Activated naive CD8-positive, alpha-beta T cell (primary cell): ENCODE results near the gene ZNF141.
"Not testable (repeated sequence)": the region's sequence is repeated elsewhere in the genome, so short reads cannot be mapped to it uniquely, and the experiment has no call there.

Source experiments
- H3K27ac Mint-ChIP-seq: one replicate; pipeline ENCODE4 v1.8.0; 2021; ENCODE audit warnings: mixed read lengths
- H3K27me3 Mint-ChIP-seq: one replicate; pipeline ENCODE4 v1.8.0; 2021; ENCODE audit warnings: mixed read lengths
- H3K36me3 Mint-ChIP-seq: one replicate; pipeline ENCODE4 v1.8.0; 2021; ENCODE audit warnings: mixed read lengths
- H3K4me1 Mint-ChIP-seq: one replicate; pipeline ENCODE4 v1.8.0; 2021; ENCODE audit warnings: low read depth, mixed read lengths
- H3K4me3 Mint-ChIP-seq: one replicate; pipeline ENCODE4 v1.8.0; 2021; ENCODE audit warnings: mild to moderate bottlenecking, mixed read lengths
- H3K9me3 Mint-ChIP-seq: one replicate; pipeline ENCODE4 v1.8.0; 2021; ENCODE audit warnings: low read depth, mixed read lengths

Gene ZNF141

DNA sequence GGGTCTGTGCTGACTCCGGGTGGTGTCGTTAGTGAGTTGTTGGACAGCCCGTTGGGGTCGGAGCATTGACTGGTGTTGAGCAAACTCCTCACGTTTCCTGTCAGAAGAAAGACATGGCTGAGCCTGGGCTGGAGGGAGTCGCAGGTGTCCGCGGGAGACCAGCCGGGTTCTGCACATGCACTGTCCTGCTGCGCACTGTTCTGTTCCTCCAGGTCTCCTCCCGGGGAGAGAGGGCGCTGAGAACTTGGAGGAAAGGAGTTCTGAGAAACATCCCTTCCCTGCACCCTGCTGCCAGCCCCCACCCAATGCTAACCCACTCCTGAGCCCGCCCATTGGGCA, 1.1 kb downstream of the ZNF141 start:
- Mint-ChIP-seq H3K27me3 (no peaks in the 10 kb centered on the region), H3K4me1 (peaks cover 30% of the 10 kb centered on the region), H3K36me3 (peaks cover 33% of the 10 kb centered on the region), H3K27ac (peak overlapping the region; percentile 99), H3K9me3 (peaks cover 18% of the 10 kb centered on the region), H3K4me3 (peak overlapping the region; percentile 100)

DNA sequence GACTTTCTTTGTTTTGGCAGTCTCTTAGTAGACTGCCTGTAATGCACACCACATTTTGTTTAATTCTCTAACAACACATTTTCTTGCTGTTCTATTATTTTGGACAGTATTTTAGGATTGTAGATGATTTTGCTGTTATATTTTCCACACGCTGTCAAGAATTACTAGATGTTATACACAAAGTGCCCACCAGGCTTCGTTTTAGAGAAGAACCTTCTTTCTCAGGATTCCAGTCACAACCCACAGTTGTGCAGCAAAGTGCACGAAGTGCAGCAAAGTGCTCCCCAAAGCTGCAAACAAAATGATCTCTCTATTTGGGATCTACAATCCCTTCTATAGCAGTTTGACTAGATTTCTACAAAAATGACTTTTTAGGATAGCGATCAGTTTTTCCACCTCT, 2.4 kb downstream of the ZNF141 start:
- no peak overlapping the region for H3K27ac Mint-ChIP-seq

DNA sequence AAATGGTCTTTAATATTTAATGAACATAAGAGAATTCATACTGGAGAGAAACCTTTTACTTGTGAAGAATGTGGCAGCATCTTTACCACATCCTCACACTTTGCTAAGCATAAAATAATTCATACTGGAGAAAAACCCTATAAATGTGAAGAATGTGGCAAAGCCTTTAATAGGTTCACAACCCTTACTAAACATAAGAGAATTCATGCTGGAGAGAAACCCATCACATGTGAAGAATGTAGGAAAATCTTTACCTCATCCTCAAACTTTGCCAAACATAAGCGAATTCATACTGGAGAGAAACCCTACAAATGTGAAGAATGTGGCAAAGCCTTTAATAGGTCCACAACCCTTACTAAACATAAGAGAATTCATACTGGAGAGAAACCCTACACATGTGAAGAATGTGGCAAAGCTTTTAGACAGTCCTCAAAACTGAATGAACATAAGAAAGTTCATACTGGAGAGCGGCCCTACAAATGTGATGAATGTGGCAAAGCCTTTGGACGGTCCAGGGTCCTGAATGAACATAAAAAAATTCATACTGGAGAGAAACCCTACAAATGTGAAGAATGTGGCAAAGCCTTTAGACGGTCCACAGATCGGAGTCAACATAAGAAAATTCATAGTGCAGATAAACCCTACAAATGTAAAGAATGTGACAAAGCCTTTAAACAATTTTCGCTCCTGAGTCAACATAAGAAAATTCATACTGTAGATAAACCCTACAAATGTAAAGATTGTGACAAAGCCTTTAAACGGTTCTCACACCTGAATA, 35.6 kb downstream of the ZNF141 start:
- Mint-ChIP-seq H3K27me3 (no peaks in the 10 kb centered on the region), H3K9me3 (peaks cover 33% of the 10 kb centered on the region), H3K4me1 (no peaks in the 10 kb centered on the region), H3K4me3 (no peak overlapping the region), H3K27ac (no peak overlapping the region), H3K36me3 (peaks cover 51% of the 10 kb centered on the region)

More for the DNA sequence above, 2.4 kb downstream of the ZNF141 start:
- H3K4me3 Mint-ChIP-seq: peak overlapping the region; percentile 100
- H3K27me3 Mint-ChIP-seq: no peaks in the 10 kb centered on the region
- H3K36me3 Mint-ChIP-seq: peaks cover 42% of the 10 kb centered on the region
- H3K9me3 Mint-ChIP-seq: peaks cover 20% of the 10 kb centered on the region
- peaks cover 30% of the 10 kb centered on the region for H3K4me1 Mint-ChIP-seq

DNA sequence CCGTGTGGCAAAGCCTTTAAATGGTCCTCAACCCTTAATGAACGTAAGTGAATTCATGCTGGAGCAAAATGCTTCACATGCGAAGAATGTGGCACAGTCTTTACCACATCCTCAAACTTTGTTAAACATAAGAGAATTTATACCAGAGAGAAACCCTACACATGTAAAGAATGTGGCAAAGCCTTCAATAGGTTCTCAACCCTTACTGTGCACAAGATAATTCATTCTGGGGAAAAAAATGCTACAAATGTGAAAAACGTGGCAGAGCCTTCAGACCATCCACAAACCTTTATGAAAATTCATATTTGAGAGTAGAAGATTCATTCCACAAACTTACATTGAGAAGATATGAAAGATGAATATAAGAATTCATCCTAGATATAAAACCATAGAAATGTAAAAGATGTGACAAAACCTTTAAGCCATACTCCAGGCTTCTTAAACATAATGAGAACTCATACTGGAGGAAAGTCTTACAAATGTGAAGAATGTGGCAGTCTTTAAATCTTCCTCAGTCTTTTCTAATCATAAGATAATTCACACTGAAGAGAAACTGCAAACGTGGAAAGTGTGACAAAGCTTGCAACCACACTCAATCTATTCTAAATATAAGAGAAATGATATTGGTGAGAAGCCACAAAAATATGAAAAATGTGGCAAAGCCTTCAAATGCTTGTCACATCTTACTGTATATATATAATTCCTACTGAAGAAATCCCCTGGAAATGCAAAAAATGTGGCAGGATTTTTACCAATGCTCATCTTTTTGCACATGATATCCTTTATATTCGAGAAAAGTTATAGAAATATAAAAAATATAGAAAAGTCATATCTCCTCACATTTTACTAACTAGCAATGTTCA, 36.9 kb downstream of the ZNF141 start:
- no peaks in the 10 kb centered on the region for H3K4me1 Mint-ChIP-seq
- H3K9me3 Mint-ChIP-seq: peaks cover 26% of the 10 kb centered on the region
- H3K4me3 Mint-ChIP-seq: no peak overlapping the region
- H3K27me3 Mint-ChIP-seq: no peaks in the 10 kb centered on the region
- no peak overlapping the region for H3K27ac Mint-ChIP-seq
- H3K36me3 Mint-ChIP-seq: peaks cover 44% of the 10 kb centered on the region

DNA sequence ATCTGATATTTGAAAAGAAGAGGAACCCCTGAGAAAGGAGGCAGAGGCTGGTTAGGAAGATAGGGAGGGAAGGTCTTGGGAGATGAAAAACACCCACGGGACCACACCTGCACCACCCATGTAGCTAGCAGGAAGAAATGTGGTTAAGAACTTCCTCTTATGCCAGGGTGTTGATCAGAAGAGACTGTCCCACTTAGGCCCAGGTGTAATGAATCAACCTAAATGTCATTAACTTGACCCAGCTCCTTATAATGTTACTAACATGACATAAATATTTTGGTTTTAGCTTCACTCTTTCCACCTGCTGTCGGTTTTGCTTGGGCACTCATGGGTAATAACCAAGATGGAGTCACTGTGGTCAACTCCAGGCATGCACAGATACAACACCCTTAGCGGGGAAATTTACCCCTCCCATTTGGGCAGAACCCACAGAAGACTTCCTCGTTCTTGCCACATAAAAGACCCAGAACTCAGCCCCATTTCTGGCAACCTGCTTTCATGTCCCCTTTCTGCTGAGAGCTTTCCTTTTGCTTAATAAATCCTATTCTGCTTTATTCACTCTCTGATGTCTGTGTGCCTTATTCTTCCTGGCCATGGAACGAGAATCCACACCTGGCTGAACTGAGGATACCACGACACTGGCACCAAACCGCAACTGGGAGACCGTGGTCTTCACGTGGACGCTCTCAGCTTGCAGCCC, 46.8 kb downstream of the ZNF141 start:
- Mint-ChIP-seq H3K27ac (no peak overlapping the region), H3K27me3 (no peaks in the 10 kb centered on the region), H3K4me1 (no peaks in the 10 kb centered on the region), H3K4me3 (no peak overlapping the region), H3K9me3 (peaks cover 17% of the 10 kb centered on the region), H3K36me3 (peaks cover 20% of the 10 kb centered on the region)

DNA sequence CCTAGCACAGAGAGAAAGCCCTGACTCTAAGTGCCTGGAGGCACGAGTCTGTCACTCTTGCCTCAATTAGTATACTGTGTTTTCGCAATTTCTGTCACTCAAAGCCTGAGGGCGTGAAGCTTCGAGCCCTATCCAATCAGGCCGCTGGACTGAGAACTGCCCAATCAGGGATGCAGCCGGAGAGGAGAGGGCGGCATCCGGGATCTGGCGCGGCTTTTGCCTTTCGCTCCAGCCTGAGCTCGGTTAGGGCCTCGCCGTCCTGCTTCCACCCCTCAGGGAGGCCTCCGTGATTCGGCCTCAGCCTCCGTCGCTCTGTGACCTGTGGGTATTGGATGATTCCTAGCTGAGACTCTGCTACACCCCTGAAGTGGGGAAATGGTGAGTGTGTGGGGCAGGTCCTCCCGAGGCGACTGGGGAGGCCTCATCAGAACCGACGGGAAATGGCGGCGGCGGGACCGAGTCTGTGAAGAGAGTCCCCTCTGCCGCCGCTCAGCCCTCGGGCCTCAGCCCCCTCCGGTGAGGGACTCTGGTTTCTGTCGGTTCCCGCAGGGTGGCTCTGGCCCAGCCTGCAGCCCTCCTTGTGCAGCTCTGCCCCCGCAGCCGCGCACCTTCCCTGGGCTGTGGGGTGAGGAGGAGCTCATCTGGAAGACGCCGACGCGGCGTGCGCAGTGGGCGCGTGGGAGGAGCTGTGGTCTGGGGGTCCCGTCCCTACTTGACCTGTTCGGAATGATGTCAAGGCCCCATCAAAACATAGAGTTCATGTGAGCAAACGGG, 48.5 kb downstream of the ZNF141 start:
- H3K27ac Mint-ChIP-seq: no peak overlapping the region
- H3K36me3 Mint-ChIP-seq: peaks cover 23% of the 10 kb centered on the region
- no peaks in the 10 kb centered on the region for H3K4me1 Mint-ChIP-seq
- no peak overlapping the region for H3K4me3 Mint-ChIP-seq
- H3K27me3 Mint-ChIP-seq: no peaks in the 10 kb centered on the region
- peaks cover 23% of the 10 kb centered on the region for H3K9me3 Mint-ChIP-seq

DNA sequence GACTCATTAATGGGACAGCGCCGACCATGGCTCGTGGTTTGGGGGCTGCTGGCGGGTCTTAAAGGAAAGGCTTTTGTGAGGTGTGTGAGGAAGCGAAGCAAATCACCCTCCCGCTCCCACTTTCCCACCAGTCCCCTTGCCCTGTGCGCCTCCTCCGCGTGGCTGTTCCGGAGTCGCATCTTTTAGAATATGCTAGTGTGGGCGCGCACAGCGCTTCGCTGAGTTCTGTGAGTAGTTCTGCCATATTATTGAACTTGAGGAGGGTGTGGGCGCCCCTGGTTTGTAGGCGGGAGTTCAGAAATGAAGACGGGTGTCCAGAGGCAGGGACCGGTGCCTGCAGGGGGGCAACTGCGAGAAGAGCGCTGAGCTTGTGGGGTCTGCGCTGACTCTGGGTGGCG, 49.1 kb downstream of the ZNF141 start:
- no peaks in the 10 kb centered on the region for H3K27me3 Mint-ChIP-seq
- no peak overlapping the region for H3K27ac Mint-ChIP-seq
- H3K4me1 Mint-ChIP-seq: no peaks in the 10 kb centered on the region
- no peak overlapping the region for H3K4me3 Mint-ChIP-seq
- H3K9me3 Mint-ChIP-seq: peaks cover 23% of the 10 kb centered on the region
- H3K36me3 Mint-ChIP-seq: peaks cover 26% of the 10 kb centered on the region

DNA sequence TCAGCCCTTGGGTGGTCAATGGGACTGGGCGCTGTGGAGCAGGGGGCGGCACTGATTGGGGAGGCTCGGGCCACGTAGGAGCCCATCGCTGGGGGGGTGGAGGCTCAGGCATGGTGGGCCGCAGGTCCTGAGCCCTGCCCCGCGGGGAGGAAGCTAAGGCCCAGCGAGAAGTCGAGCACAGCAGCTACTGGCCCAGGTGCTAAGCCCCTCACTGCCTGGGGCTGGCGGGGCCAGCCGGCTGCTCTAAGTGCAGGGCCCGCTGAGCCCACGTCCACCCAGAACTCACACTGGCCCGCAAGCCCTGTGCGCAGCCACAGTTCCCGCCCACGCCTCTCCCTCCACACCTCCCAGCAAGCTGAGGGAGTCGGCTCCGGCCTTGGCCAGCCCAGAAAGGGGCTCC, 66.4 kb downstream of the ZNF141 start:
- no peak overlapping the region for H3K27ac Mint-ChIP-seq
- H3K27me3 Mint-ChIP-seq: no peaks in the 10 kb centered on the region
- no peaks in the 10 kb centered on the region for H3K4me1 Mint-ChIP-seq
- peaks cover 40% of the 10 kb centered on the region for H3K9me3 Mint-ChIP-seq
- peaks cover 30% of the 10 kb centered on the region for H3K36me3 Mint-ChIP-seq
- H3K4me3 Mint-ChIP-seq: no peak overlapping the region

DNA sequence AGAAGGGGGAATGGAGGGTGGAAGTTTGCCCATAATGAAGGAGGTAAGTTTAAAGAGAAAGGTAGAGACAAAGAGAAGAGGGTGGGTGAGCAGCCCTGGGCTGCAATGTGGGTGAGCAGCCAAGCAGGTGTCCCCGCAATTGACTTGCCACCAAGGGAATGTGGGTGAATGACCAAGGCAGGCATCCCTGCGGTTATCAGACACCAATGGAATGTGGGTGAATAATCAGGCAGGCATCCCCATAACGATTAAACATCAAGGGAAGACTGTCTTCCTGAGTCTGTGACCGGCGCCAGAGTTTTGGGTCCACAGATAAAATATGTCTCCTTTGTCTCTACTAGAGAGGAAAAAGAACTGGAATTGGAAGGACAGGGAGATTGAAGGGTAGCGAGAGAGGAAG, 70.7 kb downstream of the ZNF141 start:
- H3K27me3 Mint-ChIP-seq, H3K27ac Mint-ChIP-seq, H3K4me3 Mint-ChIP-seq, H3K4me1 Mint-ChIP-seq: not testable (repeated sequence)
- peaks cover 36% of the 10 kb centered on the region for H3K36me3 Mint-ChIP-seq
- peaks cover 41% of the 10 kb centered on the region for H3K9me3 Mint-ChIP-seq

DNA sequence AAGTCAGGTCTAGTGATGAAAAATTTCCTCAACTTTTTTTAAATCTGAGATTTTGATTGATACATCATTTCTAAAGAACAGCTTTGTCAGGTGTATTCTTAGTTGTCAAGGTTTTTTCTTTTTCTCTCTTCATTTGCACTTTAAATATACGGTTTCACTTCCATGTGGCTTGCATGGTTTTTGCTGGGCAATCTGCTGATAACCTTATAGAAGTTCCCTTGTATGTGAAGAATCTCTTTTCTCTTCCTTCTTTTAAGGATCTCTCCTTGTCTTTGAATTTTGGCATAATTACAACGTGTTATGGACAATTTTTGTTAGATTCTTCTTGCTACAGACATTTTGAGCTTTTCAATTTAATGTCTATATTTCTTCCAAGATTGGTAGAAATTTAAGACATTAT, 85.0 kb downstream of the ZNF141 start:
- Mint-ChIP-seq H3K9me3 (peaks cover 25% of the 10 kb centered on the region), H3K4me1 (no peaks in the 10 kb centered on the region), H3K4me3 (no peak overlapping the region), H3K27ac (no peak overlapping the region), H3K36me3 (peaks cover 37% of the 10 kb centered on the region), H3K27me3 (no peaks in the 10 kb centered on the region)
